Esophagus squamous epithelium (tissue), 4 donors: ENCODE measurements around the gene SLC30A3.

ENCODE experiments used
- POLR2A ChIP-seq, 4 donors: fragments of 450-650 bp; IDR thresholded peaks; one replicate each; pipeline ENCODE4 v1.6.1; 2017; ENCODE audit warnings: antibody characterized with exemption in 4 of 4, mild to moderate bottlenecking in 4 of 4, moderate library complexity in 3 of 4
- TF ChIP-seq, protein P1 (sequence below), 6 experiments: fragments of 450-650 bp in 4 of 6; fragments of 200-600 bp in 2 of 6; sonication (generic) in 2 of 6; IDR thresholded peaks; one replicate each; pipeline ENCODE4 v1.5.1; 2016 to 2019; ENCODE audit warnings: antibody characterized with exemption in 6 of 6, mild to moderate bottlenecking in 4 of 6, moderate library complexity in 4 of 6

GRCh38 chr2:27307287-27307544, 44.4 kb upstream of the SLC30A3 start:
- no peak for TF ChIP-seq POLR2A (IDR thresholded peaks at IDR 0.05)
- TF ChIP-seq, protein P1, sequence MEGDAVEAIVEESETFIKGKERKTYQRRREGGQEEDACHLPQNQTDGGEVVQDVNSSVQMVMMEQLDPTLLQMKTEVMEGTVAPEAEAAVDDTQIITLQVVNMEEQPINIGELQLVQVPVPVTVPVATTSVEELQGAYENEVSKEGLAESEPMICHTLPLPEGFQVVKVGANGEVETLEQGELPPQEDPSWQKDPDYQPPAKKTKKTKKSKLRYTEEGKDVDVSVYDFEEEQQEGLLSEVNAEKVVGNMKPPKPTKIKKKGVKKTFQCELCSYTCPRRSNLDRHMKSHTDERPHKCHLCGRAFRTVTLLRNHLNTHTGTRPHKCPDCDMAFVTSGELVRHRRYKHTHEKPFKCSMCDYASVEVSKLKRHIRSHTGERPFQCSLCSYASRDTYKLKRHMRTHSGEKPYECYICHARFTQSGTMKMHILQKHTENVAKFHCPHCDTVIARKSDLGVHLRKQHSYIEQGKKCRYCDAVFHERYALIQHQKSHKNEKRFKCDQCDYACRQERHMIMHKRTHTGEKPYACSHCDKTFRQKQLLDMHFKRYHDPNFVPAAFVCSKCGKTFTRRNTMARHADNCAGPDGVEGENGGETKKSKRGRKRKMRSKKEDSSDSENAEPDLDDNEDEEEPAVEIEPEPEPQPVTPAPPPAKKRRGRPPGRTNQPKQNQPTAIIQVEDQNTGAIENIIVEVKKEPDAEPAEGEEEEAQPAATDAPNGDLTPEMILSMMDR (IDR thresholded peaks at IDR 0.05) = no peak
